WTC11 (cell line): ENCODE measurements around the gene MYPN. TPM values are rescaled to one million over a fixed set of nuclear protein-coding genes. Genes with fewer than 3 reads are reported as not detected.
A peak's percentile ranks its signal among the peaks of the same experiment; 100 is the strongest.

ENCODE experiments used
- ATAC-seq: fragments of 200-7000 bp; cut with Tn5 transposase; 2 replicates; pipeline ENCODE4 v1.10.0; 2021; ENCODE audit warnings: mild to moderate bottlenecking, moderate library complexity
- CTCF ChIA-PET: fragments of 300-600 bp; sonication (Branson Sonifier 250); formaldehyde crosslinking; loops from one replicate; lab custom pipeline; 2021; ENCODE audit warnings: antibody characterized with exemption; lab: Charles Lee
- POLR2A ChIA-PET: fragments of 350-600 bp; sonication (Branson Sonifier 250); formaldehyde crosslinking; loops from one replicate; lab custom pipeline; 2021; ENCODE audit warnings: antibody characterized with exemption; lab: Charles Lee
- DNase-seq: peaks from one replicate; pipeline ENCODE4 v3.0.0; 2021; ENCODE audit warnings: low spot score
- H3K27ac Mint-ChIP-seq: 2 replicates; pipeline ENCODE4 v1.8.0; 2021; ENCODE audit warnings: mixed read lengths
- H3K27me3 Mint-ChIP-seq: 2 replicates; pipeline ENCODE4 v1.8.0; 2021; ENCODE audit warnings: low read depth, mild to moderate bottlenecking, moderate library complexity, mixed read lengths
- H3K36me3 Mint-ChIP-seq: 2 replicates; pipeline ENCODE4 v1.8.0; 2021; ENCODE audit warnings: mixed read lengths
- H3K4me1 Mint-ChIP-seq: 2 replicates; pipeline ENCODE4 v1.8.0; 2022; ENCODE audit warnings: mixed read lengths
- H3K4me3 Mint-ChIP-seq: 2 replicates; pipeline ENCODE4 v1.8.0; 2021; ENCODE audit warnings: mild to moderate bottlenecking, moderate library complexity, mixed read lengths
- H3K9me3 Mint-ChIP-seq: 2 replicates; pipeline ENCODE4 v1.8.0; 2021; ENCODE audit warnings: mixed read lengths
- ARID4B ChIP-seq: sonication (generic); formaldehyde crosslinking; IDR thresholded peaks from 2 replicates; pipeline ENCODE4 v1.8.0; 2023; ENCODE audit warnings: missing genetic modification reagents, mild to moderate bottlenecking, borderline replicate concordance
- ATF6 ChIP-seq: sonication (generic); formaldehyde crosslinking; IDR thresholded peaks from 2 replicates; pipeline ENCODE4 v1.8.1; 2023; ENCODE audit warnings: mild to moderate bottlenecking, missing genetic modification reagents
- ELF4 ChIP-seq: sonication (generic); formaldehyde crosslinking; IDR thresholded peaks from 2 replicates; pipeline ENCODE4 v1.8.1; 2022; ENCODE audit warnings: low read depth, mild to moderate bottlenecking, moderate library complexity, missing genetic modification reagents
- ESRRA ChIP-seq: sonication (generic); formaldehyde crosslinking; IDR thresholded peaks from 2 replicates; pipeline ENCODE4 v1.8.1; 2022; ENCODE audit warnings: mild to moderate bottlenecking, missing genetic modification reagents, borderline replicate concordance
- FOXJ3 ChIP-seq: sonication (generic); formaldehyde crosslinking; IDR thresholded peaks from 2 replicates; pipeline ENCODE4 v1.9.0; 2021; ENCODE audit warnings: missing genetic modification reagents, mild to moderate bottlenecking, borderline replicate concordance
- HMGXB4 ChIP-seq: sonication (generic); formaldehyde crosslinking; IDR thresholded peaks from 2 replicates; pipeline ENCODE4 v1.8.1; 2023; ENCODE audit warnings: mild to moderate bottlenecking, moderate library complexity, missing genetic modification reagents
- JUN ChIP-seq: sonication (generic); formaldehyde crosslinking; IDR thresholded peaks from 2 replicates; pipeline ENCODE4 v1.8.0; 2023; ENCODE audit warnings: mild to moderate bottlenecking, missing genetic modification reagents
- NFATC4 ChIP-seq: fragments of 250-450 bp; sonication (Bioruptor Pico); IDR thresholded peaks from 2 replicates; pipeline ENCODE4 v1.9.0; 2021; ENCODE audit warnings: mild to moderate bottlenecking
- PRDM15 ChIP-seq: sonication (generic); formaldehyde crosslinking; IDR thresholded peaks from 2 replicates; pipeline ENCODE4 v1.8.0; 2022; ENCODE audit warnings: missing genetic modification reagents
- total RNA-seq: library from RNA; stranded (reverse); gene quantifications from 3 replicates; pipeline ENCODE4 v1.2.3, GENCODE V29; 2021
- TF ChIP-seq, protein P1 (sequence below): sonication (generic); formaldehyde crosslinking; IDR thresholded peaks from 2 replicates; pipeline ENCODE4 v1.8.1; 2023; ENCODE audit warnings: mild to moderate bottlenecking, missing genetic modification reagents, moderate library complexity
- TF ChIP-seq, protein P2 (sequence below): sonication (generic); formaldehyde crosslinking; IDR thresholded peaks from 2 replicates; pipeline ENCODE4 v1.8.0; 2023; ENCODE audit warnings: missing genetic modification reagents
- TF ChIP-seq, protein P3 (sequence below): fragments of 200-600 bp; IDR thresholded peaks from 2 replicates; pipeline ENCODE4 v1.8.0; 2022; ENCODE audit warnings: antibody characterized with exemption

Gene MYPN
- total RNA-seq, 1 experiment from 2014 or later = not detected

GRCh38 chr10:68087685-68088401, 21.4 kb upstream of the MYPN start:
- ATAC-seq (peak; percentile 88), DNase-seq (no peak)
- no peak overlapping the region for H3K4me3 Mint-ChIP-seq
- H3K36me3 Mint-ChIP-seq = no peaks in the 10 kb centered on the region
- ChIA-PET POLR2A (no interaction called here), CTCF (interaction anchor here (1.0 to 1.6 kb wide), 3 partner anchors 67 to 299 kb away, joined by 3 to 5 read pairs (median 4); no protein-coding TSS in a partner anchor)
- H3K27ac Mint-ChIP-seq = peak overlapping the region; percentile 82
- H3K4me1 Mint-ChIP-seq = peaks cover 19% of the 10 kb centered on the region
- TF ChIP-seq JUN (no peak), ARID4B (CRISPR knock-in tag) (no peak), ATF6 (CRISPR knock-in tag) (no peak), PRDM15 (CRISPR knock-in tag) (no peak), HMGXB4 (CRISPR knock-in tag) (no peak), FOXJ3 (CRISPR knock-in tag) (no peak), NFATC4 (CRISPR knock-in tag) (no peak), ELF4 (CRISPR knock-in tag) (no peak), ESRRA (no peak)
- TF ChIP-seq, protein P1, sequence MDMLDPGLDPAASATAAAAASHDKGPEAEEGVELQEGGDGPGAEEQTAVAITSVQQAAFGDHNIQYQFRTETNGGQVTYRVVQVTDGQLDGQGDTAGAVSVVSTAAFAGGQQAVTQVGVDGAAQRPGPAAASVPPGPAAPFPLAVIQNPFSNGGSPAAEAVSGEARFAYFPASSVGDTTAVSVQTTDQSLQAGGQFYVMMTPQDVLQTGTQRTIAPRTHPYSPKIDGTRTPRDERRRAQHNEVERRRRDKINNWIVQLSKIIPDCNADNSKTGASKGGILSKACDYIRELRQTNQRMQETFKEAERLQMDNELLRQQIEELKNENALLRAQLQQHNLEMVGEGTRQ (CRISPR knock-in tag) = no peak
- TF ChIP-seq, protein P2, sequence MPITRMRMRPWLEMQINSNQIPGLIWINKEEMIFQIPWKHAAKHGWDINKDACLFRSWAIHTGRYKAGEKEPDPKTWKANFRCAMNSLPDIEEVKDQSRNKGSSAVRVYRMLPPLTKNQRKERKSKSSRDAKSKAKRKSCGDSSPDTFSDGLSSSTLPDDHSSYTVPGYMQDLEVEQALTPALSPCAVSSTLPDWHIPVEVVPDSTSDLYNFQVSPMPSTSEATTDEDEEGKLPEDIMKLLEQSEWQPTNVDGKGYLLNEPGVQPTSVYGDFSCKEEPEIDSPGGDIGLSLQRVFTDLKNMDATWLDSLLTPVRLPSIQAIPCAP (CRISPR knock-in tag) = no peak
- TF ChIP-seq, protein P3, sequence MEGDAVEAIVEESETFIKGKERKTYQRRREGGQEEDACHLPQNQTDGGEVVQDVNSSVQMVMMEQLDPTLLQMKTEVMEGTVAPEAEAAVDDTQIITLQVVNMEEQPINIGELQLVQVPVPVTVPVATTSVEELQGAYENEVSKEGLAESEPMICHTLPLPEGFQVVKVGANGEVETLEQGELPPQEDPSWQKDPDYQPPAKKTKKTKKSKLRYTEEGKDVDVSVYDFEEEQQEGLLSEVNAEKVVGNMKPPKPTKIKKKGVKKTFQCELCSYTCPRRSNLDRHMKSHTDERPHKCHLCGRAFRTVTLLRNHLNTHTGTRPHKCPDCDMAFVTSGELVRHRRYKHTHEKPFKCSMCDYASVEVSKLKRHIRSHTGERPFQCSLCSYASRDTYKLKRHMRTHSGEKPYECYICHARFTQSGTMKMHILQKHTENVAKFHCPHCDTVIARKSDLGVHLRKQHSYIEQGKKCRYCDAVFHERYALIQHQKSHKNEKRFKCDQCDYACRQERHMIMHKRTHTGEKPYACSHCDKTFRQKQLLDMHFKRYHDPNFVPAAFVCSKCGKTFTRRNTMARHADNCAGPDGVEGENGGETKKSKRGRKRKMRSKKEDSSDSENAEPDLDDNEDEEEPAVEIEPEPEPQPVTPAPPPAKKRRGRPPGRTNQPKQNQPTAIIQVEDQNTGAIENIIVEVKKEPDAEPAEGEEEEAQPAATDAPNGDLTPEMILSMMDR = no peak
- H3K9me3 Mint-ChIP-seq = no peaks in the 10 kb centered on the region
- H3K27me3 Mint-ChIP-seq = no peaks in the 10 kb centered on the region
